Panc1 (cell line): ENCODE data around the gene M6PR. TPM values are rescaled to one million over a fixed set of nuclear protein-coding genes. Genes with fewer than 3 reads are reported as not detected.

Experiments
- ATAC-seq: fragments of 200-7000 bp; cut with Tn5 transposase; 2 replicates; pipeline ENCODE4 v1.9.1; 2020; ENCODE audit warnings: mild to moderate bottlenecking, moderate library complexity
- BruUV-seq: library from RNA; stranded (reverse); fragments of 400-500 nt; replicated peaks from 2 replicates; lab custom pipeline; 2021; lab: Mats Ljungman, UMichigan
- CTCF ChIA-PET: fragments of 300-600 bp; sonication (Branson Sonifier 250); formaldehyde crosslinking; loops from one replicate; lab custom pipeline; 2022; ENCODE audit warnings: antibody characterized with exemption; lab: Charles Lee
- POLR2A ChIA-PET: fragments of 300-600 bp; sonication (Branson Sonifier 250); formaldehyde crosslinking; loops from one replicate; lab custom pipeline; 2022; ENCODE audit warnings: antibody characterized with exemption; lab: Charles Lee
- DNase-seq: peaks from one replicate; pipeline ENCODE4 v3.0.0-alpha.2; 2010; ENCODE audit warnings: low read depth, low spot score
- H3K27ac ChIP-seq: 2 replicates; pipeline ENCODE4 v1.5.1; 2011; ENCODE audit warnings: mild to moderate bottlenecking, low read length, inconsistent platforms
- H3K27me3 ChIP-seq: fragments of 200-500 bp; sonication (Bioruptor generic); 2 replicates; pipeline ENCODE4 v1.6.0; 2014; ENCODE audit warnings: low read length, inconsistent platforms; ENCODE audit not compliant: control insufficient read depth, insufficient read depth
- H3K36me3 ChIP-seq: fragments of 200-500 bp; sonication (Bioruptor generic); 2 replicates; pipeline ENCODE4 v1.5.1; 2014; ENCODE audit warnings: inconsistent platforms, mild to moderate bottlenecking, low read length, moderate library complexity; ENCODE audit not compliant: control insufficient read depth, insufficient read depth
- H3K4me1 ChIP-seq: 2 replicates; pipeline ENCODE4 v1.5.1; 2011; ENCODE audit warnings: inconsistent platforms, mild to moderate bottlenecking, low read length, moderate library complexity; ENCODE audit not compliant: control insufficient read depth, insufficient read depth
- H3K4me3 ChIP-seq, 2 experiments: 2 replicates each; pipeline ENCODE4 v1.5.1; 2011 to 2012; ENCODE audit warnings: low read depth in 2 of 2, low read length in 2 of 2, mild to moderate bottlenecking in 2 of 2, inconsistent platforms in 1 of 2, moderate library complexity in 1 of 2
- H3K9me3 ChIP-seq: fragments of 200-500 bp; sonication (Bioruptor generic); 2 replicates; pipeline ENCODE4 v1.5.1; 2014; ENCODE audit warnings: low read depth, mild to moderate bottlenecking, inconsistent platforms, low read length, moderate library complexity; ENCODE audit not compliant: control insufficient read depth, insufficient read depth
- POLR2AphosphoS5 ChIP-seq: IDR thresholded peaks from 2 replicates; pipeline ENCODE4 v1.6.1; 2012; ENCODE audit warnings: mild to moderate bottlenecking, low read depth, low read length, moderate library complexity
- SIN3A ChIP-seq: IDR thresholded peaks from 2 replicates; pipeline ENCODE4 v1.6.1; 2012; ENCODE audit warnings: low read depth, mild to moderate bottlenecking, low read length, moderate library complexity, borderline replicate concordance; ENCODE audit not compliant: insufficient read depth
- TCF7L2 ChIP-seq: IDR thresholded peaks from 2 replicates; pipeline ENCODE4 v1.6.1; 2011; ENCODE audit warnings: mild to moderate bottlenecking, low read depth, low read length, inconsistent platforms
- in situ Hi-C: cut with HindIII; loops from 2 replicates; pipeline ENCODE4 v1.10.0; 2016; ENCODE audit warnings: low sequenced_read_pairs, low pct_unique_long_range_greater_than_20kb
- intact Hi-C: fragments of 100-400 bp; cut with micrococcal nuclease; formaldehyde crosslinking; loops from one replicate; pipeline ENCODE4 v1.10.0; 2022; ENCODE audit not compliant: unreplicated experiment
- total RNA-seq: library from RNA; stranded (reverse); gene quantifications from one replicate; pipeline ENCODE4 v1.2.1, GENCODE V29; 2021; ENCODE audit not compliant: unreplicated experiment
- TF ChIP-seq, protein P1 (sequence below), 2 experiments: IDR thresholded peaks; 2 replicates each; pipeline ENCODE4 v1.6.1; 2011 to 2012; ENCODE audit warnings: low read depth in 2 of 2, control low read depth in 1 of 2, low read length in 1 of 2, mild to moderate bottlenecking in 1 of 2, moderate library complexity in 1 of 2; ENCODE audit not compliant: insufficient read depth in 1 of 2
- TF ChIP-seq, protein P2 (sequence below): fragments of 450-650 bp; IDR thresholded peaks from 2 replicates; pipeline ENCODE4 v1.5.1; 2017; ENCODE audit warnings: mild to moderate bottlenecking

The M6PR gene
- total RNA-seq, 1 experiment from 2014 or later: 161 TPM

DNA sequence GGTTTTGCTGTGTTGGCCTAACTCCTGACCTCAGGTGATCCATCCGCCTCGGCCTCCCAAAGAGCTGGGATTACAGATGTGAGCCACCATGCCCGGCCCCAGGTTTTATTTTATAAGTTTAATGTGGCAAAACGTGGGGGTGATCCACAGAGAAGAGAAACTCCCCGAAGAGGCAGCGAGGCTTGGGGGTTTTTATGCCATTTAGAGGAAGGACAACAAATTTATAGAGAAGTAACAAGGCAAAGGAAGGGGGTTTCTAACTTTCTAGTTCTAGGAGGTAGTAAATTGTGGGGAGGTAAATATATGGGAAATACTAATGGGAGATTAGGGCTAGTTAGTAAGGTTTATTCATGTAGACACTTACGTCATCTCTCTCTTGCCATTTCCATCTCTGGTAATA, 52.4 kb downstream of the M6PR start:
- Histone ChIP-seq H3K9me3 (no peaks in the 10 kb centered on the region), H3K4me1 (no peaks in the 10 kb centered on the region), H3K4me3 (no peak overlapping the region), H3K36me3 (no peaks in the 10 kb centered on the region), H3K27me3 (no peaks in the 10 kb centered on the region; the same call in 1 of the 2 replicates), H3K27ac (no peak overlapping the region)
- intact Hi-C loops: loop anchor here (10.0 kb wide), 1 partner anchor 112 kb away; no protein-coding TSS in a partner anchor
- in situ Hi-C loops: no loop called here
- no peak for DNase-seq
- no TSS peak for BruUV-seq
- ATAC-seq: no peak
- ChIA-PET CTCF (interaction anchor here (0.6 kb wide), 1 partner anchor 240 kb away, joined by 12 read pairs; no protein-coding TSS in a partner anchor), POLR2A (no interaction called here)
- TF ChIP-seq POLR2AphosphoS5: no peak
- TF ChIP-seq, protein P1, sequence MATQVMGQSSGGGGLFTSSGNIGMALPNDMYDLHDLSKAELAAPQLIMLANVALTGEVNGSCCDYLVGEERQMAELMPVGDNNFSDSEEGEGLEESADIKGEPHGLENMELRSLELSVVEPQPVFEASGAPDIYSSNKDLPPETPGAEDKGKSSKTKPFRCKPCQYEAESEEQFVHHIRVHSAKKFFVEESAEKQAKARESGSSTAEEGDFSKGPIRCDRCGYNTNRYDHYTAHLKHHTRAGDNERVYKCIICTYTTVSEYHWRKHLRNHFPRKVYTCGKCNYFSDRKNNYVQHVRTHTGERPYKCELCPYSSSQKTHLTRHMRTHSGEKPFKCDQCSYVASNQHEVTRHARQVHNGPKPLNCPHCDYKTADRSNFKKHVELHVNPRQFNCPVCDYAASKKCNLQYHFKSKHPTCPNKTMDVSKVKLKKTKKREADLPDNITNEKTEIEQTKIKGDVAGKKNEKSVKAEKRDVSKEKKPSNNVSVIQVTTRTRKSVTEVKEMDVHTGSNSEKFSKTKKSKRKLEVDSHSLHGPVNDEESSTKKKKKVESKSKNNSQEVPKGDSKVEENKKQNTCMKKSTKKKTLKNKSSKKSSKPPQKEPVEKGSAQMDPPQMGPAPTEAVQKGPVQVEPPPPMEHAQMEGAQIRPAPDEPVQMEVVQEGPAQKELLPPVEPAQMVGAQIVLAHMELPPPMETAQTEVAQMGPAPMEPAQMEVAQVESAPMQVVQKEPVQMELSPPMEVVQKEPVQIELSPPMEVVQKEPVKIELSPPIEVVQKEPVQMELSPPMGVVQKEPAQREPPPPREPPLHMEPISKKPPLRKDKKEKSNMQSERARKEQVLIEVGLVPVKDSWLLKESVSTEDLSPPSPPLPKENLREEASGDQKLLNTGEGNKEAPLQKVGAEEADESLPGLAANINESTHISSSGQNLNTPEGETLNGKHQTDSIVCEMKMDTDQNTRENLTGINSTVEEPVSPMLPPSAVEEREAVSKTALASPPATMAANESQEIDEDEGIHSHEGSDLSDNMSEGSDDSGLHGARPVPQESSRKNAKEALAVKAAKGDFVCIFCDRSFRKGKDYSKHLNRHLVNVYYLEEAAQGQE (IDR thresholded peaks at IDR 0.05; ENCODE audit: insufficient read depth in 1 of 2, low read depth in 2 of 2, low read length in 1 of 2): no peak
- TF ChIP-seq TCF7L2: no peak
- TF ChIP-seq SIN3A: no peak
- TF ChIP-seq, protein P2, sequence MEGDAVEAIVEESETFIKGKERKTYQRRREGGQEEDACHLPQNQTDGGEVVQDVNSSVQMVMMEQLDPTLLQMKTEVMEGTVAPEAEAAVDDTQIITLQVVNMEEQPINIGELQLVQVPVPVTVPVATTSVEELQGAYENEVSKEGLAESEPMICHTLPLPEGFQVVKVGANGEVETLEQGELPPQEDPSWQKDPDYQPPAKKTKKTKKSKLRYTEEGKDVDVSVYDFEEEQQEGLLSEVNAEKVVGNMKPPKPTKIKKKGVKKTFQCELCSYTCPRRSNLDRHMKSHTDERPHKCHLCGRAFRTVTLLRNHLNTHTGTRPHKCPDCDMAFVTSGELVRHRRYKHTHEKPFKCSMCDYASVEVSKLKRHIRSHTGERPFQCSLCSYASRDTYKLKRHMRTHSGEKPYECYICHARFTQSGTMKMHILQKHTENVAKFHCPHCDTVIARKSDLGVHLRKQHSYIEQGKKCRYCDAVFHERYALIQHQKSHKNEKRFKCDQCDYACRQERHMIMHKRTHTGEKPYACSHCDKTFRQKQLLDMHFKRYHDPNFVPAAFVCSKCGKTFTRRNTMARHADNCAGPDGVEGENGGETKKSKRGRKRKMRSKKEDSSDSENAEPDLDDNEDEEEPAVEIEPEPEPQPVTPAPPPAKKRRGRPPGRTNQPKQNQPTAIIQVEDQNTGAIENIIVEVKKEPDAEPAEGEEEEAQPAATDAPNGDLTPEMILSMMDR: no peak

- no peaks in the 10 kb centered on the region for H3K36me3 ChIP-seq
- no peak for TF ChIP-seq SIN3A
- TF ChIP-seq, protein P2: no peak
- TF ChIP-seq, protein P1 (IDR thresholded peaks at IDR 0.05; ENCODE audit: insufficient read depth in 1 of 2, low read depth in 2 of 2, low read length in 1 of 2): no peak
- no peak for TF ChIP-seq TCF7L2
- TF ChIP-seq POLR2AphosphoS5: no peak
- no peaks in the 10 kb centered on the region for H3K4me1 ChIP-seq
- ChIA-PET POLR2A (no interaction called here), CTCF (no interaction called here)
- in situ Hi-C loops: no loop called here
- no peaks in the 10 kb centered on the region; the same call in 1 of the 2 replicates for H3K27me3 ChIP-seq
- no peaks in the 10 kb centered on the region for H3K9me3 ChIP-seq
- ATAC-seq (no peak), DNase-seq (no peak)
- H3K27ac ChIP-seq: no peak overlapping the region
- H3K4me3 ChIP-seq: no peak overlapping the region
- no TSS peak for BruUV-seq
- intact Hi-C loops: loop anchor here (5.0 to 10.0 kb wide), 2 partner anchors 110 to 238 kb away; no protein-coding TSS in a partner anchor
Observed at GRCh38 chr12:8894986-8895385, 54.5 kb downstream of the M6PR start.
